ENCODE results near the gene ATG2B.
"Not testable (repeated sequence)": the region's sequence is repeated elsewhere in the genome, so short reads cannot be mapped to it uniquely, and the experiment has no call there.

Gene ATG2B

GRCh38 chr14:96254687-96255086 is 108.5 kb downstream of the ATG2B start:
- DNase-seq (ENCODE audit: low read depth in 1 of 2, low spot score in 1 of 2): no peak

- no peak for DNase-seq (ENCODE audit: low read depth in 1 of 2, low spot score in 1 of 2)
These were observed 110.1 kb downstream of the ATG2B start for GRCh38 chr14:96252999-96253539.

DNA sequence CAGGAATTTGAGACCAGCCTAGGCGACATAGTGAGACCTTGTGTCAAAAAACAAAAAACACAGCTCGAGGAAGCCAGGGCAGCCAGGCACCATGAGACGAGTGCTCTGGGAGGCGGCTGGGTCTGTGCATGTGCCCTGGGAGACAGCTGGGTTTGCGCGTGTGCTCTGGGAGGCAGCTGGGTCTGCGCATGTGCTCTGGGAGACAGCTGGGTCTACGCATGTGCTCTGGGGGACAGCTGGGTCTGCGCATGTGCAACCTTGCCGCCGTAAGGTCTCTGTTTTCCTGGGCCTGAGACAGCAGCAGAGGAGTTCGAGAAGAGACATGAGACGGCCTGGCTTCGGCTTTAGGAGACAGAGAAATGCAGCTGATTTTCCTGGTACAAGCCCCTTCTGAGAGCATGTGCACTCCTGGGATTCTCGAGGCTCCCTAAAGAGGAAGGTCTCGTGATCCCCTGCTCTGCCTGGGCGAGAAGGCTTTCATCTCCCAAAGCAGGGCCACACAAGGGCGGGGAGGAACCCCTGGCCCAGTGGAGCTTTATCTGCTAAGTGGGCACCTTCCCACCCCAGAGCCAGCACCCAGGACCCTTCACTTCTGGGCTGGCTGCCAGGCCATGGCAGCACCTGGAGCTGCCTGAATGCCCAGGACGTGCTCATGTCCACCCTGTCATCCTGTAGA is 110.7 kb downstream of the ATG2B start:
- DNase-seq (ENCODE audit: low read depth in 1 of 2, low spot score in 1 of 2): no peak

DNA sequence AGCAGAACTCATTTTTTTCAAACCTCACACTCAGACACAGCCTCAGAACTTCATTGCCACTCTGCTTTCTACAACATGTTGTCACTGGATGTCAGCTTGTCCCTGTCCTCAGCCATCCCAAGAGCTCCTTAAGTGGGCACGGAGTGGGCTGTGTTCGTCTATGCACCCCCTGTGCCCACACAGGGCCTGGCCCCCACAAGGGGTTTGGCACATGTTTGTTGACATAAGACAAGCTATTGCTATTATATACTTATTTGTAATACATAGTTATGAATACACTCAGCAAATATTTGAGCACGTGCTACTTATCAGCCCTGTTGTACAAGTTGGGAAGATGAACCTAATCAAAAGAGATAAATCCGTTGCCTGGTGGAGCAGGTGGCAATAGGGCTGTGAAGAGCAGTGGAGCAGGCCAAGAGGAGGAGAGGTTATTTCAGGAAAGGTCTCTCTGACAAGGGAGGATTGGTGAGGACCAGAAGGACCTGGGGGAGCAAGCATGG is 111.4 kb downstream of the ATG2B start:
- no peak for DNase-seq (ENCODE audit: low read depth in 1 of 2, low spot score in 1 of 2)

GRCh38 chr14:96250485-96250884 is 112.7 kb downstream of the ATG2B start:
- DNase-seq (ENCODE audit: low read depth in 1 of 2, low spot score in 1 of 2): no peak

DNA sequence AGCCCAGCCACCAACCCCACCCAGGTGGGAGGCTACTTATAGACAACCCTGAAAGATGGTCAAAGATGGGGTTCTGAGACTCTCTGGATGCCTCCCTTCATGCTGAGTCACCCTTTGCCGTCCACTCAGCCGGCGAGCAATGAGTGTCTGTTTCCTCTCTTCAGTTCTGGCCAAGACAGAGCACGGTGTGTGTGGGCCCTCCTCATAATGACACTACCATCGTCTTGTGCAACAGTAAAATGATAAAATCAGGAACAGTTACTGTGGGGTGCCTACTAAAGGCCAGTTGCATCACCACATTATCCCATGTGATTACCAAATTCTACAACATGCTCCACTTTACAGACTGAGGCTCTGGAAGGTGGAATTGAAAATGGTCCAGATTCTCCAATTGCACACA is 114.1 kb downstream of the ATG2B start:
- DNase-seq (ENCODE audit: low read depth in 1 of 2, low spot score in 1 of 2): no peak

GRCh38 chr14:96247031-96247430 is 116.1 kb downstream of the ATG2B start:
- no peak for DNase-seq (ENCODE audit: low read depth in 1 of 2, low spot score in 1 of 2)

GRCh38 chr14:96246539-96246847 is 116.6 kb downstream of the ATG2B start:
- DNase-seq (ENCODE audit: low read depth in 1 of 2, low spot score in 1 of 2): no peak

DNA sequence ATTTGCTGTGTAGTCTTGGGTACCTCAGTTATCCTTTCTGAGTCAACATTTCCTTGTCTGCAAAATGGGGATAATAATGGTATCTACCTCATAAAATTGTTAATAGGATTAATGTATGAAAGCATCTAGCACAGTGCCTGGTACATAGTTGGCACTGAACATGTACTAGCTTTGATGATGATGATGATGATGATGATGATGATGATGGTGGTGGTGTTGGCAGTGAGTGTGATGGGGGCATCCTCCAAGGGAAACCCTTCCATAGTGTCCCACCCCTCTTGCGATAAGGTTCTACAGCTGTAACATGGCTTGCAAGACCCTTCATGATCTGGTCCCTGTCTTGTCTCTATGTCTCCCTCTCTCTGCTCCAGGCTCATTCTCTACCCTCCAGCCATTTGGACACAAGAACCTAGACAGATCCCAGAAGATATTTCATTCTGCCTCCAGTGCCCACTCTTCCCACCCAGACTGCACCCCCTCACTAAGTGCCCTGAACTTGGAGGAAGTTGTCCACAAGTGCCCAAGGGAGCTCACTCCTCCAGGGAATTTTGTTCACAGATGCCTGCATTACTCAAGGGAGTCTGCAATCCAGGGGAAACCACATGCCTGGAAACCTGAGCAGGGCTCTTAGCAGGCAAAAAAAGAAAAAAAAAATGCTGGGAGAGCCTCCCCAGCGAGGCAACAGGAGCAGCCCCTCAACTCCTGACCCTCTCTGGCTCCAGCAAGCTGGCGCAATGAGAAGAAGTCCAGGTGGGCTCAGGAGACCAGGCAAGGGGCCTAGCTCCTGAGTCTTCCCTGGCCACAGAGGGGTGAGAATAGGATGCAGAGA is 117.2 kb downstream of the ATG2B start:
- no peak for DNase-seq (ENCODE audit: low read depth in 1 of 2, low spot score in 1 of 2)

DNA sequence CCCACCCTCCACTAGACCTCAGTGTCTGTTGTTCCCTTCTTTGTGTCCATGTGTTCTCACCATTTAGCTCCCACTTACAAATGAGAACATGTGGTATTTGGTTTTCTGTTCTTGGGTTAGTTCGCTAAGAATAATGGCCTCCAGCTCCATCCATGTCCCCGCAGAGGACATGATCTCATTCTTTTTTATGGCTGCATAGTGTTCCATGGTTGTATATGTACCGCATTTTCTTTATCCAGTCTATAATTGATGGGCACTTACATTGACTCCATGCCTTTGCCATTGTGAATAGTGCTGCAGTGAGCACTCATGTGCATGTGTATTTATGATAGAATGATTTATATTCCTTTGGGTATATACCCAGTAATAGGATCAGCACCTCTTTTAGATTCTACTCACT is 118.1 kb downstream of the ATG2B start:
- not testable (repeated sequence) for DNase-seq (ENCODE audit: low read depth in 1 of 2, low spot score in 1 of 2)

DNA sequence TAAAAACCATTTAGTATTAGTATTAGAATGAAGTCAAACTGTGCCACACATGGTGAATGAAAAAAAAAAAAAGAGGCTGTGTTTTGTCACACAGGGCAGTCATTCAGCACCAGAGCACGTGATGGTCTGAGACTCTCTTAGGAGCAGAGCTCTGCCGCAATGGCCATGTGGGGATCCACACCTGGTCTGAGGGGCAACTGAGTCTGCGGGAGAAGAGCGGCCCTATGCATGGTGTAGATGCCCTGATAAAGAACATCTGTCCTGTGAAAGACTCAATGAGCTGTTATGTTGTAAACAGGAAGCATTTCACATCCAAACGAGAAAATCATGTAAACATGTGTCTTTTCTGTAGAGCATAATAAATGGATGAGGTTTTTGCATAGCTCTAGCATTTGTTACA is 119.4 kb downstream of the ATG2B start:
- DNase-seq (ENCODE audit: low read depth in 1 of 2, low spot score in 1 of 2): no peak

GRCh38 chr14:96242126-96242525 is 121.0 kb downstream of the ATG2B start:
- no peak for DNase-seq (ENCODE audit: low read depth in 1 of 2, low spot score in 1 of 2)

- no peak for DNase-seq (ENCODE audit: low read depth in 1 of 2, low spot score in 1 of 2)
These were observed 122.5 kb downstream of the ATG2B start for GRCh38 chr14:96240641-96241040.

- no peak for DNase-seq (ENCODE audit: low read depth in 1 of 2, low spot score in 1 of 2)
These were observed 123.4 kb downstream of the ATG2B start for GRCh38 chr14:96239711-96240141.

DNA sequence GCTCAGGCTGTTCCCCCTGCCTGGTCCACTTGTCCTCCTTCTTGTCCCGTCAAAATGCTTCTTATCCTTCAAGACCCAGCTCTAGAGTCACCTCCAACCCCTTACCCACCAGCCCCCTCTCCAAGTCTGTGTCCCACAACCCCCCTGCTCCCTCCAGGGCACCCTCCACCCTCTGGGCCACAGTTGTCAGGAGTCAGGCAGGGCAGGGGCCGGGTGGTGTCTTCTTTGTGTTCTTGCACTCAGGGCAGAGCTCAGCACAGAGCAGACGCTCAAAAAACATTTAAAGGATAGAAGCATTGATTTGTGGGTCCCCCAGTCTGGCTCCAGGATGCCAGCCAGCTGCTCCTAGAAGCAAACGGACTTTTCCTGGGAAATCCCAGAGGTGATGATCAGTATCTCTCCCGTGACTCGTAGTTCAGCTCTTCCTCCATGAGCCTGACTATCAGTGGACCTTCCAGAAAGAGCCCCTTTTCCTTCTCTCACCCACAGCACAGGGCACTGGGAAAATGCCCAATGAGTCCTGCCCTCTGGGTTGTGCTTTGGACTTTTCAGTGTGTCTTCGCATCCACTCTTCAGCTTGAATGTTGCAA is 124.4 kb downstream of the ATG2B start:
- no peak for DNase-seq (ENCODE audit: low read depth in 1 of 2, low spot score in 1 of 2)

DNA sequence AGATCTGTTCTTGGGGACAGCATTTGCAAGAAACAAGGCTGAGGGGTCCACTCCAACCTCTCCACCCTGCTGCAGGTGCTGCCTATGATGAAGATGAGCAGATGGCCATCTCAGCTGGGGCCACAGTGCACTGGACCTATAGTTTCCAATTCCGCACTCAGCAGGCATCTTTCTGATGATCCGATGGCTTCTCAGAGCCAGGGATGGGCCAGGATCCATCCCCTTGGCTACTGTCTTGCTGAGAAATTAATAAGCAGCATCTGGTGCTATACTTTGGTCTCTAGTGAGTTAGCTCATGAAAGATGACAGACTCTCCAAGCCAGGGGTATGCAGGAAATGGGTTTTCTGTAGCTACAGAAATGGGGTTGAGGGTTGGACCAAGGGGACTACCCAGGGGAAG is 125.5 kb downstream of the ATG2B start:
- no peak for DNase-seq (ENCODE audit: low read depth in 1 of 2, low spot score in 1 of 2)

DNA sequence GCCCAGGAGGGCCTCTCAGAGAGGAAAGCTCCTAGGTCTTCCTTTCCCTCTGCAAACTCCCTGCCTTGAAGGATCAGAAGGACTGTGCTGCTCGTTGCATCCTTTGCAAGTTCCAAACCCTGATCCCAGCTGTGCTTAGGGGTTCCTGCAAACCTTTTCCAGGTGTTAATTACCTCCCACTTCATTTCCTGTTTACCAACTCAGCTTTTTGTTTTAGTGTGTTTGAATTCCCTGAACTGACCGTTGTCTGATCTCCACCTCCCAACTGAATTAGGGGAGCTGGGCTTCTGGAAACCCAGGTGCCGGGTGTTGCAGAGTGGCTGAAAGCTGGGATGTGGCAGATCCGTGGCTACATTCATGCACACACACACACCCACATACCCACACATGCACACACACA is 127.7 kb downstream of the ATG2B start:
- no peak for DNase-seq (ENCODE audit: low read depth in 1 of 2, low spot score in 1 of 2)

DNA sequence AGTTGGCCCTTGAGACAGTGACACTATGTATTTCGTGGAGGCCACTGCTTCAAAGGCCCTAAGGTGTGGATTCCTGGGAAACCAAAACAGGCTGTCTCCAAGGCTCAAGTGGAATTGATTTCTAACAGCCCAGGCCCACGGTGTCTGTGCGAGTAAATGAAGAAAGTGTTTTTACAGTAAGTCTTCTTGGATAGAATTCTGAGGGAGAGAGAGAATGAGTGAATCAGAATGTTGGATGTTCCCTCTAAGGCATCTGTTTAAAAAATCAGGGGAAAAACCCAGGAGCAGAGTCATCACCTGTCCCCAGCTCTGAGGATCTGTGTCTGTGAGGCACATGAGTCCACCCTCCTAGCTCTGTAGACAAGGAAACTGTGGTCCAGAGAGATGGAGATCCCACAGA is 129.5 kb downstream of the ATG2B start:
- DNase-seq (ENCODE audit: low read depth in 1 of 2, low spot score in 1 of 2): no peak

- DNase-seq (ENCODE audit: low read depth in 1 of 2, low spot score in 1 of 2): no peak
These were observed 130.6 kb downstream of the ATG2B start for GRCh38 chr14:96232506-96232905.

DNA sequence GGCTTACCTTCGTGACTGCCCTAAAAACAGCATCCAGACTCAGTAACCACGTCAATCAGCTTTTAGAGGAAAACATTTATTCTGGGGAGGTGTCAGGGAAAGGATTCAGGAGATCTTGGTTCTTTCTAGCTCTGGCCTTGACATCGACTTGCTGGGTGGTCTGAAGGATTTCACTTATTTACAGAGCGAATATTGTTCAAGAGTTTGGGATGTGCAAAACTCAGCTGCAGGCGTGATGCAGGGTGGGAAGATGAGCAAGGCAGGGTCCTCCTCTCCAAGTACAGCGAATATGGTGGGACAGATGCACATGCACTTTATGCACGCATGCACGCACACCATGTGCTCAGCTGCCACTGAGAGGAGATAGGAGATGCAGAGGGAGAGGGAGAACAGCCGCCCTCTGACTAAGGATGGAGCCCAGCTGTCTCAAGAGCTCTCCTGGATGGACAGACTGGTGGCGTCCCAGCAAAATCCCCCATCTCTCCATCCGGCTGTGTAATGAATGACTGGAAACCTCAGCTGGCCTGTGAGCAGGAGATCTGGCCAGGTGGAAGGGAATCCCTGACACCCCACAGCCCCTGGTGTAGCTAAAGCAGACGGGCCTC is 131.5 kb downstream of the ATG2B start:
- no peak for DNase-seq (ENCODE audit: low read depth in 1 of 2, low spot score in 1 of 2)

GRCh38 chr14:96231056-96231455 is 132.1 kb downstream of the ATG2B start:
- no peak for DNase-seq (ENCODE audit: low read depth in 1 of 2, low spot score in 1 of 2)

DNA sequence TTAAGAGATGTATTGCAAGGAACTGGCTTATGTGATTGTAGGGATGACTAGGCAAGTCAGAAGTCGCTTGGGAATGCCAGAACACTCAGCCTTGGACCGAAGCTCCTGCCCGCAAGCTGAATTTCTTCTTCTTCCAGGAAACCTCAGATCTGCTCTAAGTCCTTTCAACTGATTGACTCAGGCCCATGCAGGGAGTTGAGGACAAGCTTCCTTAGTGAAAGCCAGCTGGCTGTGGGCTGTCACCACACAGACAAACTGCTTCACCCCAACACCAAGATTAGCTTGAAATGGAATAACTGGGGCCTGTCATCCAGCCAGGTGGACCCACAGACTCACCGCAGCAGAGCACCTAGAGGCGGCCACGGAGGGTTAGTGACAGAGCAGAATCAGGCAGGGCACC is 133.8 kb downstream of the ATG2B start:
- no peak for DNase-seq (ENCODE audit: low read depth in 1 of 2, low spot score in 1 of 2)

Data from activated T-helper 1 cell treated with anti-CD3 and anti-CD28 coated beads, Interleukin-2, amount 50 U/mL, for 16 hours (primary cell).